GM18873 (cell line): ENCODE data around the gene RNF152.

Experiments
- ATAC-seq: cut with Tn5 transposase; IDR thresholded peaks from one replicate; pipeline ENCODE4 v1.9.1; 2021; ENCODE audit warnings: mild to moderate bottlenecking, moderate library complexity, moderate number of reproducible peaks; ENCODE audit not compliant: unreplicated experiment, low FRiP score

RNF152 gene

DNA sequence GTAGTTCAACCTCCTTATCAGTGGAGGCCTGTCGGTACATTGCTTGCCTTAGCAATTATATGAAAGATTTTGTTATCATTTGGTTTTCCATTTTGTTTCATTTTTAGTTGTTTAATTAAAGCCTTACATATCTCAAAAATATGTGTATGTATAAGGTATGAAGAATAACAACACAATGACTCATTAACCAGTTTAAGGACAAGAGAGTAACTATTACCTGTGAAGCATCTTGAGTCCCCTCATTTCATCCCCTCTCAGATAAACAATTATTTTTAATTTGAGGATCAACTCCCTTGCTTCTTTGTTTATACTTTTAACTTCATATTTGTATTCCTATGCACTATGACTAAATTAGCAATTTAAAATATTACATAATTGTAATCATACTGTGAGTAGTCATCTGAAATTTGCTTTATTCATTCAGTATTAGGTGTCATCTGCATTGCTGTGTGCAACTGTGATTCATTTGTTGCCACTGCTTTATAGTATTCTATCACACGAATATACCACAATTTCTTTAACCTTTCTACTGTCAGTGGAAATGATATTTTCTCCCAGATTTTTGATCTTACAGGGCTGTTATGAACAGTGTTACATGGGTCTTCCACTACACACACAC is 126.4 kb downstream of the RNF152 start:
- ATAC-seq: no peak

DNA sequence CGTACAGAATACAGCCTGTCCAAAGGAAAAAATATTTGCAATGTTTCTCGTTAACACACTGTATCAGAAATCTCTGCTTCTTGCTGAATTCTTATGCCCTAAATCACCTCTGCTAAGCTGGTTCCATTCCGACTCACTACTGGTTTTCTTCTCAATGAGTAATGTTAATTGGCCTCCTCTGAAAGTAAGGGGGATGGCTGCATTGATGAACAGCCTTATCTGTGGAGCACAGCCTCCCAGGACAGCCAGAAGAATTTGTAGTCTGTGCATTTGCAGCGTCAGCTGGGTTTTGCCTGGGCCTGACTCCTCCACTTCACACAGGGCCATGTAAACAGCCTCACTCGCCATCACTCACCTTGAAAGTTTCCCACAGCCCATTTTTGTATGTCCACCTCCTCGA is 127.7 kb downstream of the RNF152 start:
- no peak for ATAC-seq

DNA sequence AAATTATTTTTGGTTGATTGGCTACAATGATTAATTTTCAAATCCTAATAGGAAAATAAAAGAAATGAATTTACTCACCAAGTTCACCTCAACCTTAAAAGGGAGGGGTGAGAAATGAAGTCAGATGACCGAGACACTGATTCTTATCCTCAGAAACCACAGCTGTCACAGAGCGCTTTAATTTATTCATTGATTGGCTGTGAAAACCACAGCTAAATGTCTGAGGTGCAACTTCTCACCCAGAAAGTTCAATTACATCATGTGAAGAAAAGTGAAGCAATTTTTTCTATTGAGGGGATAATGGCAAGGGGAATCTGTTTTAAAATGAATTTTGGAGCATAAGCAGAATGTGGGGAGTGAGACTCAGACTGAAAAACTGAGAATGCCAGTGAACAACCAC is 128.4 kb downstream of the RNF152 start:
- ATAC-seq: no peak

DNA sequence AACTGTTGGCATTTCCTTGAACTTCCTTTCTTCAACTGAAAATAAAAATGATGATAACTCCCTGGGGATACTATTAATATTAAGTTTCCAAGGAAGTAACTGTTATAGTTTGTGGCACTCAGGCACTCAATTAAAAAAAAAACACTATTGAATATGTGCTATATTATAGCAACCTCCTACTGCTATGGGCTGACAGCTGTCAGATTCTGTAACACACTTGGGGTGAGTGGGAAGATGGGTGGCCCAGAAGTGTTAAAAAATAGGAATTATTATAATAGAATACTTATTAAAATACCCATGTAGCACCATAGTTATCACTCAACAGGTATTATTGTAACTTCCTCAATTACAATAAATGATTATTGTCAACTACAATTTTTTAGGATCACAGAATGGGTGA is 130.9 kb downstream of the RNF152 start:
- ATAC-seq: no peak
